NCI-H1436 treated with DMSO at 0.1 percent for 48 hours (cell line): Measurements from ENCODE around the gene KRTAP21-2.
"Not testable (repeated sequence)": the region's sequence is repeated elsewhere in the genome, so short reads cannot be mapped to it uniquely, and the experiment has no call there.

Experiments used
- DNase-seq: peaks from one replicate; lab custom pipeline; 2025; lab: John Stamatoyannopoulos, UW

The KRTAP21-2 gene

GRCh38 chr21:30747159-30747558 lies at the start of gene KRTAP21-2:
Gene KRTAP21-2, minus strand, starts transcription at chr21:30747259. Its CDS starts 57 bp downstream, at chr21:30747202.
- DNase-seq: no peak

- DNase-seq: no peak
Measured at GRCh38 chr21:30793581-30794314, 46.7 kb upstream of the KRTAP21-2 start.

- no peak for DNase-seq
Measured at GRCh38 chr21:30779249-30779648, 32.2 kb upstream of the KRTAP21-2 start.

GRCh38 chr21:30769724-30770431 lies 22.8 kb upstream of the KRTAP21-2 start:
- DNase-seq: no peak

GRCh38 chr21:30760776-30761175 lies 13.7 kb upstream of the KRTAP21-2 start:
- DNase-seq: no peak

- DNase-seq: no peak
Measured at GRCh38 chr21:30758306-30758705, 11.2 kb upstream of the KRTAP21-2 start.

- DNase-seq: not testable (repeated sequence)
Measured at GRCh38 chr21:30755328-30755727, 8.3 kb upstream of the KRTAP21-2 start, which contains the start of gene KRTAP21-1. Gene KRTAP21-1, minus strand, starts transcription at chr21:30755428. Its CDS starts 50 bp downstream, at chr21:30755378.

- DNase-seq: no peak
Measured at GRCh38 chr21:30740462-30740861, 6.6 kb downstream of the KRTAP21-2 start.

GRCh38 chr21:30733026-30733425 lies 14.0 kb downstream of the KRTAP21-2 start:
- no peak for DNase-seq

- no peak for DNase-seq
Measured at GRCh38 chr21:30726726-30727125, 20.3 kb downstream of the KRTAP21-2 start.

- DNase-seq: no peak
Measured at GRCh38 chr21:30719401-30719800, 27.7 kb downstream of the KRTAP21-2 start.

GRCh38 chr21:30718239-30718909 lies 28.7 kb downstream of the KRTAP21-2 start, which contains the start of gene KRTAP21-3:
Gene KRTAP21-3, minus strand, starts transcription at chr21:30718777. Its CDS starts 18 bp downstream, at chr21:30718759.
- no peak for DNase-seq

- DNase-seq: no peak
Measured at GRCh38 chr21:30717105-30717504, 30.0 kb downstream of the KRTAP21-2 start.

- no peak for DNase-seq
Measured at GRCh38 chr21:30714946-30715345, 32.1 kb downstream of the KRTAP21-2 start.

GRCh38 chr21:30714456-30714855 lies 32.6 kb downstream of the KRTAP21-2 start:
- DNase-seq: no peak

GRCh38 chr21:30713766-30714165 lies 33.3 kb downstream of the KRTAP21-2 start:
- no peak for DNase-seq

- DNase-seq: no peak
Measured at GRCh38 chr21:30710499-30710898, 36.6 kb downstream of the KRTAP21-2 start.

GRCh38 chr21:30707409-30707808 lies 39.6 kb downstream of the KRTAP21-2 start:
- DNase-seq: no peak
